OCI-LY7 (cell line): ENCODE data around the gene PTGER2. TPM values are rescaled to one million over a fixed set of nuclear protein-coding genes. Genes with fewer than 3 reads are reported as not detected.

ENCODE experiments used
- BruUV-seq: library from RNA; stranded (reverse); fragments of 400-500 nt; replicated peaks from 2 replicates; lab custom pipeline; 2021; lab: Mats Ljungman, UMichigan
- CTCF ChIA-PET: fragments of 300-600 bp; sonication (Branson Sonifier 250); formaldehyde crosslinking; loops from one replicate; lab custom pipeline; 2022; ENCODE audit warnings: antibody characterized with exemption; ENCODE audit not compliant: unreplicated experiment; lab: Charles Lee
- POLR2A ChIA-PET: fragments of 300-600 bp; sonication (Branson Sonifier 250); formaldehyde crosslinking; loops from one replicate; lab custom pipeline; 2022; ENCODE audit warnings: antibody characterized with exemption; lab: Charles Lee
- DNase-seq: peaks from one replicate; pipeline ENCODE4 v3.0.0-alpha.2; 2015; ENCODE audit warnings: low spot score
- H2AFZ ChIP-seq: fragments of 200-600 bp; sonication (generic), shearing (Covaris generic); 2 replicates; pipeline ENCODE4 v1.6.1; 2014; ENCODE audit warnings: mild to moderate bottlenecking, antibody characterized with exemption, low read length, moderate library complexity
- H3K27ac ChIP-seq: fragments of 200-600 bp; sonication (generic); 2 replicates; pipeline ENCODE4 v1.5.1; 2014; ENCODE audit warnings: mixed run types, low read depth, mild to moderate bottlenecking, moderate library complexity, low read length, inconsistent platforms; ENCODE audit not compliant: poor library complexity, severe bottlenecking
- H3K36me3 ChIP-seq: fragments of 200-600 bp; sonication (generic); 2 replicates; pipeline ENCODE4 v1.6.1; 2014; ENCODE audit warnings: mild to moderate bottlenecking, antibody characterized with exemption, low read length, moderate library complexity, mixed read lengths; ENCODE audit not compliant: insufficient read depth
- H3K4me1 ChIP-seq: fragments of 200-600 bp; sonication (generic); 2 replicates; pipeline ENCODE4 v1.5.1; 2014; ENCODE audit warnings: mild to moderate bottlenecking, low read length; ENCODE audit not compliant: insufficient read depth, poor library complexity, severe bottlenecking
- H3K4me2 ChIP-seq: fragments of 200-600 bp; sonication (generic); 2 replicates; pipeline ENCODE4 v1.6.1; 2014; ENCODE audit warnings: mild to moderate bottlenecking, low read length
- H3K4me3 ChIP-seq: fragments of 200-600 bp; sonication (generic); 2 replicates; pipeline ENCODE4 v1.5.1; 2014; ENCODE audit warnings: mild to moderate bottlenecking, low read depth, low read length; ENCODE audit not compliant: poor library complexity, severe bottlenecking
- H3K79me2 ChIP-seq: fragments of 200-600 bp; sonication (generic); 2 replicates; pipeline ENCODE4 v1.6.1; 2016; ENCODE audit warnings: low read depth, mild to moderate bottlenecking, low read length, moderate library complexity, mixed read lengths; ENCODE audit not compliant: insufficient read depth
- H3K9me2 ChIP-seq: fragments of 200-600 bp; sonication (generic); 2 replicates; pipeline ENCODE4 v1.6.1; 2016; ENCODE audit warnings: mild to moderate bottlenecking, low read length, mixed read lengths; ENCODE audit not compliant: insufficient read depth
- H3K9me3 ChIP-seq: fragments of 200-600 bp; sonication (generic); 2 replicates; pipeline ENCODE4 v1.6.1; 2014; ENCODE audit warnings: mild to moderate bottlenecking, mixed run types, low read length, mixed read lengths
- H4K20me1 ChIP-seq: fragments of 200-600 bp; sonication (generic); 2 replicates; pipeline ENCODE4 v1.6.1; 2014; ENCODE audit warnings: mild to moderate bottlenecking, antibody characterized with exemption, low read length, moderate library complexity, mixed read lengths; ENCODE audit not compliant: insufficient read depth
- EZH2phosphoT487 ChIP-seq: fragments of 200-600 bp; sonication (generic); IDR thresholded peaks from 2 replicates; pipeline ENCODE4 v1.6.1; 2018; ENCODE audit warnings: low read depth, borderline replicate concordance, mild to moderate bottlenecking, mixed run types, antibody characterized with exemption, low read length, moderate library complexity, mixed read lengths
- intact Hi-C: fragments of 100-400 bp; cut with micrococcal nuclease; formaldehyde crosslinking; loops from one replicate; pipeline ENCODE4 v1.10.0; 2022; ENCODE audit not compliant: unreplicated experiment
- total RNA-seq, 2 experiments: library from RNA; depleted of rRNA in 1 of 2; stranded (reverse); fragments of >200 nt in 1 of 2; shearing (Covaris generic) in 1 of 2; gene quantifications; 2 replicates each; pipeline ENCODE4 v1.2.3, GENCODE V29; 2014 to 2022
- TF ChIP-seq, protein P1 (sequence below): fragments of 200-600 bp; sonication (generic); conservative IDR thresholded peaks from 2 replicates; pipeline ENCODE4 v1.5.1; 2014; ENCODE audit warnings: mild to moderate bottlenecking, antibody characterized with exemption, low read length, moderate library complexity, mixed read lengths

PTGER2 gene
- total RNA-seq, 2 experiments from 2014 or later = not detected

DNA sequence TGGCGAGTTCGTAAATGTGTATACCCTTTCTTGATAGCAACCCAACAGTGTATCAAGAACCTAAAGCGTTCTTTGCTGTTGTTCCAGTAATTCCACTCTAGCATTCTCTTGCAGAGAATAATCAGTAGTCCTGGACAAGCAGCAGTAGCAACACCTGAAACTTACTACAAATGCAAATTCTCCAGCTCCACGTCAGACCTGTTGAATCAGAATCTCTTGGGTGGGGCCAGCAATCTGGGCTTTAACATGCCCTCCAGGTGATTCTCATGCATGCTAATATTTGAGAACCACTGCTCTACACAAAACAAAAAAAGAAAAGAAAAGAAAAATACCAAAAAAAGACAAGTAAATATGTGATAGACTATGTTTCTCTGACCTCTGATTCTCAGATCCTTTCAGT lies 36.6 kb upstream of the PTGER2 start:
- no peaks in the 10 kb centered on the region for H4K20me1 ChIP-seq
- no peak overlapping the region for H2AFZ ChIP-seq
- no peaks in the 10 kb centered on the region for H3K4me1 ChIP-seq
- H3K79me2 ChIP-seq = no peaks in the 10 kb centered on the region
- TF ChIP-seq, protein P1, sequence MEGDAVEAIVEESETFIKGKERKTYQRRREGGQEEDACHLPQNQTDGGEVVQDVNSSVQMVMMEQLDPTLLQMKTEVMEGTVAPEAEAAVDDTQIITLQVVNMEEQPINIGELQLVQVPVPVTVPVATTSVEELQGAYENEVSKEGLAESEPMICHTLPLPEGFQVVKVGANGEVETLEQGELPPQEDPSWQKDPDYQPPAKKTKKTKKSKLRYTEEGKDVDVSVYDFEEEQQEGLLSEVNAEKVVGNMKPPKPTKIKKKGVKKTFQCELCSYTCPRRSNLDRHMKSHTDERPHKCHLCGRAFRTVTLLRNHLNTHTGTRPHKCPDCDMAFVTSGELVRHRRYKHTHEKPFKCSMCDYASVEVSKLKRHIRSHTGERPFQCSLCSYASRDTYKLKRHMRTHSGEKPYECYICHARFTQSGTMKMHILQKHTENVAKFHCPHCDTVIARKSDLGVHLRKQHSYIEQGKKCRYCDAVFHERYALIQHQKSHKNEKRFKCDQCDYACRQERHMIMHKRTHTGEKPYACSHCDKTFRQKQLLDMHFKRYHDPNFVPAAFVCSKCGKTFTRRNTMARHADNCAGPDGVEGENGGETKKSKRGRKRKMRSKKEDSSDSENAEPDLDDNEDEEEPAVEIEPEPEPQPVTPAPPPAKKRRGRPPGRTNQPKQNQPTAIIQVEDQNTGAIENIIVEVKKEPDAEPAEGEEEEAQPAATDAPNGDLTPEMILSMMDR = no peak
- TF ChIP-seq EZH2phosphoT487 = no peak
- intact Hi-C loops = no loop called here
- H3K9me3 ChIP-seq = no peaks in the 10 kb centered on the region
- POLR2A ChIA-PET = no interaction called here
- BruUV-seq = no TSS peak
- no peak overlapping the region for H3K27ac ChIP-seq
- no peaks in the 10 kb centered on the region for H3K9me2 ChIP-seq
- CTCF ChIA-PET = no interaction called here
- DNase-seq = no peak
- no peak overlapping the region for H3K4me3 ChIP-seq
- no peaks in the 10 kb centered on the region for H3K36me3 ChIP-seq
- no peak overlapping the region for H3K4me2 ChIP-seq

DNA sequence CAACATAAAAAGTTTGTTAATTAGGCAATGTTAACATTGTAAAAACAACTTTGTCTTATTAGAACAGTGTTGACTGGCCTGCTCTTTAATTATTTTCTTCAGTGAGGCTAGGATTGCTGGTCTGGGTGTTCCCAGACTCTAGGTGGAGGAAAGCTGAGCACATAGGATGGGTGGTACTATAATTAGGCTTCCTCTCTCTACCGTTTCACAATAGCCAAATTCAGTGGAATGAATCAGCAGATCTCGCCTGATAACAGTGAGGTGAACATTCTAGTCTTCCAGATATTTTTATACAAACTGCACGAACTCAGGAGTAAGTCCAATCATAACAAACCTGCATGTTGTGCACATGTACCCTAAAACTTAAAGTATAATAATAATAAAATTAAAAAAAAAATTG lies 34.7 kb upstream of the PTGER2 start:
- POLR2A ChIA-PET = no interaction called here
- CTCF ChIA-PET = no interaction called here
- no peaks in the 10 kb centered on the region for H3K36me3 ChIP-seq

DNA sequence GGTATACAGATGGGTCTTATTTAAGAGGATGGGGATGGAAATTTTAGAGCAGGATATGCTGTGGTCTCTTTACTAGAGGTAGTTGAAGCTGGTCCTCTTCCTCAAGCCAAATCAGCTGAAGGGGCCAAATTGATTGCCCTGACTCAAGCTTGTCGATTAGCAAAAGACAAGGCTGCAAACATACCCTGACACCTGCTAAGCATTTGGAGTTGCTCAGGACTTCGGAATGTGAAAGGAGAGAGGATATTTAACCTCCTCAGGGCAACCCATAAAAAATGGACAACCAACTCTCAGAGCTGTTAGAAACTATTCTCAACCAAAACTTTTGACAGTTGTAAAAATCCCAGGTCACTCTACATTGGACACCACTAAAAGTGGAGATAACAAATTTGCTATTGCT lies 31.0 kb upstream of the PTGER2 start:
- POLR2A ChIA-PET = no interaction called here
- no peak overlapping the region for H3K4me3 ChIP-seq
- H3K4me1 ChIP-seq = no peaks in the 10 kb centered on the region
- H3K27ac ChIP-seq = no peak overlapping the region
- H4K20me1 ChIP-seq = no peaks in the 10 kb centered on the region
- CTCF ChIA-PET = no interaction called here
- DNase-seq = no peak
- no peaks in the 10 kb centered on the region for H3K9me3 ChIP-seq
- no peaks in the 10 kb centered on the region for H3K9me2 ChIP-seq
- no TSS peak for BruUV-seq
- TF ChIP-seq, protein P1 = no peak
- TF ChIP-seq EZH2phosphoT487 = no peak
- H3K79me2 ChIP-seq = no peaks in the 10 kb centered on the region
- no peaks in the 10 kb centered on the region for H3K36me3 ChIP-seq
- intact Hi-C loops = no loop called here
- no peak overlapping the region for H3K4me2 ChIP-seq
- no peak overlapping the region for H2AFZ ChIP-seq

More for the DNA sequence above, 34.7 kb upstream of the PTGER2 start:
- Histone ChIP-seq H2AFZ (no peak overlapping the region), H3K4me1 (no peaks in the 10 kb centered on the region), H3K9me2 (no peaks in the 10 kb centered on the region), H3K4me2 (no peak overlapping the region), H3K9me3 (no peaks in the 10 kb centered on the region), H3K4me3 (no peak overlapping the region), H4K20me1 (no peaks in the 10 kb centered on the region), H3K79me2 (no peaks in the 10 kb centered on the region), H3K27ac (no peak overlapping the region)
- BruUV-seq = no TSS peak
- intact Hi-C loops = no loop called here
- TF ChIP-seq EZH2phosphoT487 = no peak
- TF ChIP-seq, protein P1 = no peak
- DNase-seq = no peak
